ENCODE data around the gene WDFY2. TPM values are rescaled to one million over a fixed set of nuclear protein-coding genes. Genes with fewer than 3 reads are reported as not detected.

WDFY2 gene
- total RNA-seq, 1 experiment from 2014 or later = 14.1 TPM

DNA sequence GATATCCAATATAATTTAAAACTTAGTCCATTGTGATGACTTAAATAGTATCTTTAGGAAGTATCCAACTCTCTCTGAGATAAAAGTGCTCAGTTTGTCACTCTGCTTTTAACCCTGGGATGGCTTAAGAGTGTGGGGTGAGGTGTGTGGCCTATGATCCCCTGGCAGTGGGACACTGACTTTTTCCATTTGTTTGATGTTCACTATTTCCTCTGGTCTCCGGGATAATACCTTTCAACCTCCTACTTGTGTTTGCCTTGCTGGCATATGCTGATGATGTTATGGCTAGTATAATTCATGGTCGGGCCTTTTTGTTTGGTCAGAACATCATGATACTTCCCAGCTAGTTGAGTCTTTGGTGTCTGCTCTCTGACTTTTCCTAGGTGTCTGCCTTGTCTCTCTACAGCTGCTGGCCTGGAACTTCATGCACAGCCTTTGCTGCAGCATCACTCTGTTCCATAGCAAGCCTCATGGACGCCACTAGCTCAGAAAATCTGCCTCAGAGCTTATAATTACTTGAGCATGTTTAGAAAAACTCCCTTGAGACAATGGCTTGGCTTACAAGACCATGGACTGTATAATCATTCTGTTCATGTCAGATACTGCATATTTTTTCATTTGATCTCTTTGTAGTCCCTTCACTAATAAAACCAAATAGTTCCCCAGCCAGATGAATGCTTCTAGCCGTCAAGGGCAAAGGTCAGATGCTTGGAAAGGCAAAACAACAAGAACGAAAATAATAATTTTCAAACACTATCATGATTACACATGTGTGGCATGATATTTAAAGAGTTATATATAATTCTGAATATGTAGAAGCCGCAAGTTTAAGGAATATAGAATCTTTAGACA lies 75.2 kb downstream of the WDFY2 start:
- no peak overlapping the region for H3K27ac ChIP-seq
- 0 out of 2 replicates have a peak, but pooled peaks cover 5% of the 10 kb centered on the region for H3K9me2 ChIP-seq (ENCODE audit: insufficient read depth)
- no TSS peak for BruUV-seq (replicated peaks)
- no peaks in the 10 kb centered on the region for H3K36me3 ChIP-seq (ENCODE audit: low read depth)
- H4K20me1 ChIP-seq (ENCODE audit: insufficient read depth) = no peaks in the 10 kb centered on the region
- H3K27me3 ChIP-seq (ENCODE audit: insufficient read depth, low read depth) = no peaks in the 10 kb centered on the region
- H3K4me3 ChIP-seq = no peak overlapping the region
- no peaks in the 10 kb centered on the region for H3F3A ChIP-seq (ENCODE audit: insufficient read depth, low read depth)
- intact Hi-C loops (cut with micrococcal nuclease; ENCODE audit: unreplicated experiment) = no loop called here
- peaks cover 10% of the 10 kb centered on the region for H3K9me3 ChIP-seq (ENCODE audit: insufficient read depth, low read depth)
- H3K79me2 ChIP-seq (ENCODE audit: low read depth) = peaks cover 7% of the 10 kb centered on the region; the same call in 1 of the 2 replicates
- ChIA-PET CTCF (no interaction called here), POLR2A (ENCODE audit: unreplicated experiment) (no interaction called here)
- DNase-seq = no peak
- H3K4me2 ChIP-seq = no peak overlapping the region
- no peak for TF ChIP-seq EZH2 (IDR thresholded peaks at IDR 0.05; ENCODE audit: low read depth)
- TF ChIP-seq, protein P1, sequence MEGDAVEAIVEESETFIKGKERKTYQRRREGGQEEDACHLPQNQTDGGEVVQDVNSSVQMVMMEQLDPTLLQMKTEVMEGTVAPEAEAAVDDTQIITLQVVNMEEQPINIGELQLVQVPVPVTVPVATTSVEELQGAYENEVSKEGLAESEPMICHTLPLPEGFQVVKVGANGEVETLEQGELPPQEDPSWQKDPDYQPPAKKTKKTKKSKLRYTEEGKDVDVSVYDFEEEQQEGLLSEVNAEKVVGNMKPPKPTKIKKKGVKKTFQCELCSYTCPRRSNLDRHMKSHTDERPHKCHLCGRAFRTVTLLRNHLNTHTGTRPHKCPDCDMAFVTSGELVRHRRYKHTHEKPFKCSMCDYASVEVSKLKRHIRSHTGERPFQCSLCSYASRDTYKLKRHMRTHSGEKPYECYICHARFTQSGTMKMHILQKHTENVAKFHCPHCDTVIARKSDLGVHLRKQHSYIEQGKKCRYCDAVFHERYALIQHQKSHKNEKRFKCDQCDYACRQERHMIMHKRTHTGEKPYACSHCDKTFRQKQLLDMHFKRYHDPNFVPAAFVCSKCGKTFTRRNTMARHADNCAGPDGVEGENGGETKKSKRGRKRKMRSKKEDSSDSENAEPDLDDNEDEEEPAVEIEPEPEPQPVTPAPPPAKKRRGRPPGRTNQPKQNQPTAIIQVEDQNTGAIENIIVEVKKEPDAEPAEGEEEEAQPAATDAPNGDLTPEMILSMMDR (conservative IDR thresholded peaks at IDR 0.05) = no peak
- H2AFZ ChIP-seq = no peak overlapping the region
- H3K4me1 ChIP-seq (replicated peaks; ENCODE audit: insufficient read depth) = no peaks in the 10 kb centered on the region

DNA sequence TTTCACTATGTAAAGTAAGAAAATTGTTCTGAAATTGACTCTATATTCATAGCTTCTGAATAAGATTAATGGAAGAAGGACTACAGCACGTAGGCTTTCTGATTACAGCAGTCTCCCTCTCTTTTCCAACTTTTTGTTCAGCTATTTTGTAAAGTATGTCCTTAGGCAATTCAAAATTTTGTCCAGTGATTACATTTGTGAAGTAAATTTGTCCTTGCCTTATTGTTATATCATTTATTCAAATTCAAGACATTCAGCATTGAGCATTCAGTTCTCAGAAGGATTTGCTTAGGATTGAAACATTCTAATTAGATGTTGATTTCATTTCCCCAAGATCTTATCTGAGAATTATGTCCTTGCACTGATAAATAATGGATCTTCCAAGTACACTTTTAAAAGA lies 76.6 kb downstream of the WDFY2 start:
- H2AFZ ChIP-seq = no peak overlapping the region
- intact Hi-C loops (cut with micrococcal nuclease; ENCODE audit: unreplicated experiment) = no loop called here
- H3K9me3 ChIP-seq (ENCODE audit: insufficient read depth, low read depth) = peaks cover 6% of the 10 kb centered on the region; the same call in 1 of the 2 replicates
- TF ChIP-seq, protein P1 (conservative IDR thresholded peaks at IDR 0.05) = no peak
- no peak for TF ChIP-seq EZH2 (IDR thresholded peaks at IDR 0.05; ENCODE audit: low read depth)
- peaks cover 7% of the 10 kb centered on the region; the same call in 1 of the 2 replicates for H3K79me2 ChIP-seq (ENCODE audit: low read depth)
- no peaks in the 10 kb centered on the region for H3F3A ChIP-seq (ENCODE audit: insufficient read depth, low read depth)
- H4K20me1 ChIP-seq (ENCODE audit: insufficient read depth) = no peaks in the 10 kb centered on the region
- 0 out of 2 replicates have a peak, but pooled peaks cover 5% of the 10 kb centered on the region for H3K9me2 ChIP-seq (ENCODE audit: insufficient read depth)
- H3K27ac ChIP-seq = no peak overlapping the region
- CTCF ChIA-PET = no interaction called here
- H3K36me3 ChIP-seq (ENCODE audit: low read depth) = no peaks in the 10 kb centered on the region
- no peaks in the 10 kb centered on the region for H3K4me1 ChIP-seq (replicated peaks; ENCODE audit: insufficient read depth)
- POLR2A ChIA-PET (ENCODE audit: unreplicated experiment) = no interaction called here
- no peak overlapping the region for H3K4me2 ChIP-seq
- BruUV-seq (replicated peaks) = no TSS peak
- DNase-seq = no peak
- no peaks in the 10 kb centered on the region for H3K27me3 ChIP-seq (ENCODE audit: insufficient read depth, low read depth)
- H3K4me3 ChIP-seq = no peak overlapping the region

DNA sequence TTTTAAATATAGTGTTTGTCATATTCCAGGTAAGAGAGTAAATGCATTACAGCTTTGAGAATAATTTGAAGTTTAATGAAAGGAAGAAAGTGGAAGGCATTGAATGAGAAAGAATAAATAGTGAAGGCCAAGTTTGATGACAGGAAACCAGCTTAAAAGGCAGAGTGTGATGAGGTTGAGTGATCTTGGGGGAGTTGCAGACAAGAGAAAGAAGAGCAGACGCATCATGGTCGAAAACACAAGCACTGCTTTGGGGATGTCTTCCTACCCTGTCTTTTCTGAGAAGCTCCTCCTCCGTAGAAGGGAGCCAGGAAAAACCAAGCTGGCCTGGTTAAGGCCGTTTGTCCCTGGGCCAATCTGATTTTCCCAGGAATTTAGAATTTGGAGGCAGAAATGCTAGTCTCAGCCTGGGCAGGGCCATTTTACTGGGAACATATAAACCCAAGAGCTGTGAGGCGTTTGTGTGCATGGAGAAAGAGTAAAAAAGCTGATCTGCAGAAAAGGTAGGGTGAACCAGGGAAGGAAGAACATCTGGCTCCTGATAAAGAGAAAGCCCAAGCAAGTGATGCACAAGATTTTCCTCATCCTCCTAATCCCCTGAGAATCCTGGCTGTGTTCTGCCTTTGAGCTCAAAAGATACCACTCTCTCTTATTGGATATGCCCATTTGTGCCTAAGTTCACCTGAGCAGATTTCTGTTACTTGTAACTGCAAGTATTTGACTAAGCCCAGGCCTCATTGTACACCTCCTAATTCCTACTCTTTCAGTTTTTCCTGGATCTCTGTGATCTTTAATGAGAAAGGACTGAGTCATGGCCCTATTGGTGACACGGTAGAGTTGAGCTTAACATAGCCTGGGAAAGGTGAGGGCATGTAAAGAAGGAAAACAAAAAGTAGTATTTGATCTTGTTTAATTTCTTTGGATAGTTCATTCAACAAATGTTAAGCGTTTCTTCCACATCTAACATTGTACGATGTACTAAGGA lies 80.0 kb downstream of the WDFY2 start:
- intact Hi-C loops (cut with micrococcal nuclease; ENCODE audit: unreplicated experiment) = no loop called here
- Histone ChIP-seq H3K4me2 (no peak overlapping the region), H3K79me2 (ENCODE audit: low read depth) (peaks cover 1% of the 10 kb centered on the region; the same call in 1 of the 2 replicates), H2AFZ (no peak overlapping the region), H3K4me3 (no peak overlapping the region), H3F3A (ENCODE audit: insufficient read depth, low read depth) (no peaks in the 10 kb centered on the region), H4K20me1 (ENCODE audit: insufficient read depth) (no peaks in the 10 kb centered on the region), H3K9me2 (ENCODE audit: insufficient read depth) (no peaks in the 10 kb centered on the region), H3K27me3 (ENCODE audit: insufficient read depth, low read depth) (no peaks in the 10 kb centered on the region), H3K4me1 (replicated peaks; ENCODE audit: insufficient read depth) (peaks cover 11% of the 10 kb centered on the region; the same call in 1 of the 2 replicates), H3K36me3 (ENCODE audit: low read depth) (no peaks in the 10 kb centered on the region), H3K27ac (no peak overlapping the region), H3K9me3 (ENCODE audit: insufficient read depth, low read depth) (no peaks in the 10 kb centered on the region)
- DNase-seq = no peak
- no peak for TF ChIP-seq EZH2 (IDR thresholded peaks at IDR 0.05; ENCODE audit: low read depth)
- TF ChIP-seq, protein P1 (conservative IDR thresholded peaks at IDR 0.05) = no peak
- CTCF ChIA-PET = no interaction called here
- no TSS peak for BruUV-seq (replicated peaks)
- POLR2A ChIA-PET (ENCODE audit: unreplicated experiment) = no interaction called here

All from PC-9 (cell line).